ENCODE results near the gene WNT3A.

DNA sequence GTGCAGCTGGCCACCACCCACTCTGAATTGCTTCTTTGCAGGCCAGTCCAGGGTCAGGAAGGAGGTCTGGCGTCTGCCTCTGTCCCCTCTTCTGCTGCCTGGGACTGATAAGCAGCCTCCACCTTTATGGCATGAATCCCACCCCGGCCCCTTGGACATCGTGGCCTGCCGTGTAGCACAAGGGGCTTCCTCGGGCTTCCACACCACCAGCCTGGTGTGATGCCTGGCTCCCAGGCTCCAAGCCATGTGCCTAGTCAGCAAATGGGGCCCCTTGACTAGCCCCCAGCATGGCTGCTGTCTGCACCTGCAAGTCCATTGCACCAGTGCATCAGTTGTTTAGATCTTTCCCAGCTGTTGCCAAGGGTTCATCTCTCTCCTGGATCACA is 65.9 kb downstream of the WNT3A start:
- TF ChIP-seq, protein P1, sequence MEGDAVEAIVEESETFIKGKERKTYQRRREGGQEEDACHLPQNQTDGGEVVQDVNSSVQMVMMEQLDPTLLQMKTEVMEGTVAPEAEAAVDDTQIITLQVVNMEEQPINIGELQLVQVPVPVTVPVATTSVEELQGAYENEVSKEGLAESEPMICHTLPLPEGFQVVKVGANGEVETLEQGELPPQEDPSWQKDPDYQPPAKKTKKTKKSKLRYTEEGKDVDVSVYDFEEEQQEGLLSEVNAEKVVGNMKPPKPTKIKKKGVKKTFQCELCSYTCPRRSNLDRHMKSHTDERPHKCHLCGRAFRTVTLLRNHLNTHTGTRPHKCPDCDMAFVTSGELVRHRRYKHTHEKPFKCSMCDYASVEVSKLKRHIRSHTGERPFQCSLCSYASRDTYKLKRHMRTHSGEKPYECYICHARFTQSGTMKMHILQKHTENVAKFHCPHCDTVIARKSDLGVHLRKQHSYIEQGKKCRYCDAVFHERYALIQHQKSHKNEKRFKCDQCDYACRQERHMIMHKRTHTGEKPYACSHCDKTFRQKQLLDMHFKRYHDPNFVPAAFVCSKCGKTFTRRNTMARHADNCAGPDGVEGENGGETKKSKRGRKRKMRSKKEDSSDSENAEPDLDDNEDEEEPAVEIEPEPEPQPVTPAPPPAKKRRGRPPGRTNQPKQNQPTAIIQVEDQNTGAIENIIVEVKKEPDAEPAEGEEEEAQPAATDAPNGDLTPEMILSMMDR (IDR thresholded peaks at IDR 0.05; ENCODE audit: low read depth, low read length) = no peak
- no peak for TF ChIP-seq EZH2phosphoT487 (IDR thresholded peaks at IDR 0.05; ENCODE audit: low read depth)
